HG02973 (cell line): Measurements from ENCODE around the gene CDY1.
"Not testable (repeated sequence)": the region's sequence is repeated elsewhere in the genome, so short reads cannot be mapped to it uniquely, and the experiment has no call there.

Experiments
- ATAC-seq: cut with Tn5 transposase; IDR thresholded peaks from one replicate; pipeline ENCODE4 v1.9.1; 2021; ENCODE audit warnings: moderate library complexity; ENCODE audit not compliant: unreplicated experiment

CDY1 gene

GRCh38 chrY:25621817-25622216, at the start of gene CDY1:
TSS of gene CDY1 (plus strand) at chrY:25622117. CDS start at chrY:25622443, 326 bp downstream.
- not testable (repeated sequence) for ATAC-seq

- ATAC-seq = not testable (repeated sequence)
These were observed 28.6 kb upstream of the CDY1 start for GRCh38 chrY:25593336-25593735.

GRCh38 chrY:25620209-25620608, 1.7 kb upstream of the CDY1 start:
- not testable (repeated sequence) for ATAC-seq

DNA sequence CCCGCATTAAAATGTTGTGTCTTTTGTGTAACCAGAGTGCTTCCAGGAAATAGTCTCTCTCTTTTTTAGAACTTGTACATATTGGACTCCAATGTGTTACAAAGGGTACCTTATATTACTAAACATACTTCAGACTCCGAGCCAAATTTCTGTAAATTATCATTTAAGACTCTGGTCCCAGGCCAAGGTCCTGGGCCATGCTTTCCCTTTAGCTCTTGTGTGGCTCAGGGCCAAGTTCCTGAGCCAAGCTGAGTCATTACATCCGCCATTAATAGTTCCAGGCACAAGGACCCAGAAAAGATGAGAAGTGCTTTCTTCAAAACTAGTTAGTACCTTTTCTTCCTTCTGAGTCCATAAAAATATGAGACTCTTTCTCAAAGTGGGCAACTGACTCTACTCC, 4.6 kb downstream of the CDY1 start:
- ATAC-seq = not testable (repeated sequence)

DNA sequence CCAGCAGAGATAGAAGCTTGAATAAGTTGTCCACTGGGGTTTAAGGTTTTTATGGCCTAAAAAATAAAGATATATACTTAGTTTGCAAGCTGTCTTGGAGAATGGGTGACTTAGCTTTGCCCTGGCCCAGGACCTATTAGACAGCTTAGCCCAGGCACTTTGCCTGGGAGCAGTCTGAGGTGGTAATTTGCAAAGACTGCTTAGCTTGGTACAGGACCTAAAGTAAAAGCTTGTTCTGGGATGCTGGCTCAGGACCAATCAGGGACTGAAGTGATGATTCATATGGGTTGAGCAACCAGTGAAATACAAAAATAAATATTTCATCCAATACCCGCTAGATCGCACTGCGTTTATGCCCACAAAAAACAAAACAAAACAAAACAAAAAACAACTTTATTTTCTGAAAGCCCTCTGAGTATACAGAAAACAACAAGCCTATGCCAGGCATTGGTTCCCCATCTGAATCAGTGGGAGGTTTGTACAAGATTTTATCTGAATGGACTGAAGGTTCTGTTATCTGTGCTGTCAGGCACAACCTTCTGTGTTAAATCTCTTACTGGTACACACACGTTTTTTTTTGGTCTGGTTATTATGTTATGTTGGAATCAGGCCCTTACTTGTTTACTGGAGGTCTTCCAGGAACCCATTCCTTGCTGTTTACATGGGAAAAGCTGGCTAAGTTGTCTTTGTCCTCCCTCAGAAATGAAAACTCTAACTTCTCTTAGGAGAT, 8.6 kb downstream of the CDY1 start:
- not testable (repeated sequence) for ATAC-seq

GRCh38 chrY:25639852-25640251, 17.9 kb downstream of the CDY1 start:
- not testable (repeated sequence) for ATAC-seq

- not testable (repeated sequence) for ATAC-seq
These were observed 21.4 kb downstream of the CDY1 start for GRCh38 chrY:25643024-25643915.
